HepG2 (cell line): ENCODE measurements around the gene GRM5. TPM values are rescaled to one million over a fixed set of nuclear protein-coding genes. Genes with fewer than 3 reads are reported as not detected.
A peak's percentile ranks its signal among the peaks of the same experiment; 100 is the strongest.

Source experiments
- ATAC-seq: fragments of 200-7000 bp; cut with Tn5 transposase; 3 replicates; pipeline ENCODE4 v1.9.1; 2020; ENCODE audit warnings: mild to moderate bottlenecking, moderate library complexity
- BruUV-seq: library from RNA; stranded (reverse); fragments of 400-500 nt; replicated peaks from 2 replicates; lab custom pipeline; 2021; lab: Mats Ljungman, UMichigan
- CTCF ChIA-PET: fragments of 300-600 bp; formaldehyde crosslinking; extraction: SDS; loops from one replicate; lab custom pipeline; 2021; ENCODE audit warnings: low total read pairs, inconsistent platforms, low intra/inter-chr PET ratio; lab: Yijun Ruan, JAX
- POLR2A ChIA-PET: fragments of 350-600 bp; sonication (Branson Sonifier 250); formaldehyde crosslinking; loops from one replicate; lab custom pipeline; 2020; ENCODE audit warnings: antibody characterized with exemption, inconsistent platforms; lab: Yijun Ruan, JAX
- DNase-seq: peaks from one replicate; pipeline ENCODE4 v3.0.0-alpha.2; 2015; ENCODE audit warnings: low spot score
- FAIRE-seq: peaks from 3 replicates; lab custom pipeline; 2011; peaks lifted over from hg19 to GRCh38; lab: Jason Lieb, UNC
- H2AFZ ChIP-seq: one replicate; pipeline ENCODE4 v1.6.1; 2011; ENCODE audit warnings: low read length, inconsistent platforms
- H3K27ac ChIP-seq: fragments of 300-600 bp; 3 replicates; pipeline ENCODE4 v1.8.0; 2011; ENCODE audit warnings: mixed run types, mild to moderate bottlenecking, mixed read lengths, low read length, inconsistent platforms; ENCODE audit not compliant: insufficient read depth; ENCODE audit errors: extremely low read length
- H3K27me3 ChIP-seq, 2 experiments: fragments of 200-600 bp in 1 of 2; 2 replicates in 1 of 2; 3 replicates in 1 of 2; pipeline versions ENCODE4 v1.6.0 to v1.8.0; 2011; ENCODE audit warnings: low read length in 2 of 2, mild to moderate bottlenecking in 2 of 2, moderate library complexity in 2 of 2, inconsistent platforms in 1 of 2; ENCODE audit not compliant: insufficient read depth in 2 of 2, control insufficient read depth in 1 of 2
- H3K36me3 ChIP-seq, 2 experiments: fragments of 200-600 bp in 1 of 2; replicated peaks in 1 of 2; 2 replicates in 1 of 2; 3 replicates in 1 of 2; pipeline versions ENCODE4 v1.5.1 to v1.8.0; 2011; ENCODE audit warnings: low read length in 2 of 2, inconsistent platforms in 1 of 2; ENCODE audit not compliant: insufficient read depth in 2 of 2, control insufficient read depth in 1 of 2
- H3K4me1 ChIP-seq: 2 replicates; pipeline ENCODE4 v1.5.1; 2012; ENCODE audit warnings: low read length, inconsistent platforms; ENCODE audit not compliant: insufficient read depth
- H3K4me2 ChIP-seq: 2 replicates; pipeline ENCODE4 v1.6.0; 2011; ENCODE audit warnings: low read depth, low read length, inconsistent platforms
- H3K4me3 ChIP-seq, 3 experiments: fragments of 200-600 bp in 1 of 3; sonication (generic), shearing (Covaris generic) in 1 of 3; replicated peaks in 1 of 3; 2 replicates each; pipeline ENCODE4 v1.5.1; 2011 to 2016; ENCODE audit warnings: low read length in 3 of 3, inconsistent platforms in 2 of 3, low read depth in 2 of 3, mild to moderate bottlenecking in 2 of 3, control low read depth in 1 of 3, mixed read lengths in 1 of 3; ENCODE audit not compliant: insufficient read depth in 1 of 3
- H3K79me2 ChIP-seq: one replicate; pipeline ENCODE4 v1.6.1; 2011; ENCODE audit warnings: low read length, inconsistent platforms; ENCODE audit not compliant: insufficient read depth
- H3K9ac ChIP-seq: 2 replicates; pipeline ENCODE4 v1.6.0; 2011; ENCODE audit warnings: mild to moderate bottlenecking, low read depth, low read length, inconsistent platforms; ENCODE audit not compliant: insufficient read depth
- H3K9me3 ChIP-seq: 2 replicates; pipeline ENCODE4 v1.5.1; 2012; ENCODE audit warnings: mild to moderate bottlenecking, low read length
- H4K20me1 ChIP-seq: 2 replicates; pipeline ENCODE4 v1.6.0; 2011; ENCODE audit warnings: inconsistent platforms, mild to moderate bottlenecking, low read length, moderate library complexity; ENCODE audit not compliant: insufficient read depth
- ATF7 ChIP-seq, 2 experiments: fragments of 450-650 bp in 1 of 2; sonication (generic) in 1 of 2; formaldehyde crosslinking in 1 of 2; IDR thresholded peaks; 2 replicates each; pipeline versions ENCODE4 v1.4.0 to v1.6.1; 2016 to 2020; ENCODE audit warnings: antibody characterized with exemption in 1 of 2, mild to moderate bottlenecking in 1 of 2, missing genetic modification reagents in 1 of 2
- CREB1 ChIP-seq, 2 experiments: fragments of 450-650 bp in 1 of 2; IDR thresholded peaks; 2 replicates each; pipeline ENCODE4 v1.6.1; 2016 to 2017; ENCODE audit warnings: control low read depth in 1 of 2, mild to moderate bottlenecking in 1 of 2, missing compliant biosample characterization in 1 of 2, missing genetic modification characterization in 1 of 2
- EZH2 ChIP-seq: conservative IDR thresholded peaks from 2 replicates; pipeline ENCODE4 v1.6.1; 2012; ENCODE audit warnings: mild to moderate bottlenecking, low read depth, low read length, moderate library complexity
- FOXA1 ChIP-seq, 2 experiments: fragments of 450-650 bp in 1 of 2; sonication (generic) in 1 of 2; formaldehyde crosslinking in 1 of 2; IDR thresholded peaks; 2 replicates each; pipeline versions ENCODE4 v1.4.0 to v1.6.1; 2016 to 2020; ENCODE audit warnings: missing genetic modification reagents in 1 of 2
- PHF20 ChIP-seq: sonication (generic); formaldehyde crosslinking; IDR thresholded peaks from 2 replicates; pipeline ENCODE4 v1.5.0; 2020; ENCODE audit warnings: mild to moderate bottlenecking, missing genetic modification reagents
- WGBS: methylation state at CpG from one replicate; pipeline ENCODE4 v1.1.6; 2017; ENCODE audit warnings: low lambda C conversion rate; 5-methylcytosine and 5-hydroxymethylcytosine counted together
- in situ Hi-C: cut with HindIII; loops from 2 replicates; pipeline ENCODE4 v1.10.0; 2017; ENCODE audit warnings: low pct_unique_long_range_greater_than_20kb; ENCODE audit not compliant: extremely low pct_ligation_motif_present
- intact Hi-C: fragments of 100-400 bp; cut with micrococcal nuclease; formaldehyde crosslinking; loops from one replicate; pipeline ENCODE4 v1.10.0; 2022; ENCODE audit not compliant: unreplicated experiment
- polyA plus RNA-seq, 8 experiments: library from polyadenylated mRNA; depleted of rRNA in 3 of 8; stranded (reverse) in 7 of 8; unstranded in 1 of 8; fragments of >200 nt; fragmentation: Illumina TruSeq in 4 of 8; extraction: Trizol in 4 of 8; gene quantifications; 2 replicates each; pipeline versions ENCODE4 v1.2.1 to v1.2.3, GENCODE V29; 2011 to 2016; ENCODE audit warnings: low read depth in 4 of 8, missing spikeins in 1 of 8, mixed read lengths in 1 of 8; ENCODE audit not compliant: insufficient read depth in 1 of 8
- total RNA-seq, 5 experiments: library from RNA; depleted of rRNA; stranded (reverse); fragments of >200 nt; fragmentation: Illumina TruSeq; extraction: Trizol; gene quantifications; 2 replicates each; pipeline ENCODE4 v1.2.3, GENCODE V29; 2016; ENCODE audit warnings: low read depth in 1 of 5
- TF ChIP-seq, protein P1 (sequence below): sonication (generic); formaldehyde crosslinking; IDR thresholded peaks from 2 replicates; pipeline ENCODE4 v1.4.0; 2020; ENCODE audit warnings: missing genetic modification reagents
- TF ChIP-seq, protein P2 (sequence below): IDR thresholded peaks from 2 replicates; pipeline ENCODE4 v1.6.1; 2016; ENCODE audit warnings: low read depth, missing genetic modification reagents, missing compliant biosample characterization
- TF ChIP-seq, protein P3 (sequence below): sonication (generic); formaldehyde crosslinking; IDR thresholded peaks from 2 replicates; pipeline ENCODE4 v1.8.0; 2022; ENCODE audit warnings: mild to moderate bottlenecking, missing genetic modification reagents, moderate library complexity

GRM5 gene
- total and polyA plus RNA-seq, 2 of the 13 experiments (the other 11 are each of a cell fraction or from before 2014, with no cell fraction given) = not detected

DNA sequence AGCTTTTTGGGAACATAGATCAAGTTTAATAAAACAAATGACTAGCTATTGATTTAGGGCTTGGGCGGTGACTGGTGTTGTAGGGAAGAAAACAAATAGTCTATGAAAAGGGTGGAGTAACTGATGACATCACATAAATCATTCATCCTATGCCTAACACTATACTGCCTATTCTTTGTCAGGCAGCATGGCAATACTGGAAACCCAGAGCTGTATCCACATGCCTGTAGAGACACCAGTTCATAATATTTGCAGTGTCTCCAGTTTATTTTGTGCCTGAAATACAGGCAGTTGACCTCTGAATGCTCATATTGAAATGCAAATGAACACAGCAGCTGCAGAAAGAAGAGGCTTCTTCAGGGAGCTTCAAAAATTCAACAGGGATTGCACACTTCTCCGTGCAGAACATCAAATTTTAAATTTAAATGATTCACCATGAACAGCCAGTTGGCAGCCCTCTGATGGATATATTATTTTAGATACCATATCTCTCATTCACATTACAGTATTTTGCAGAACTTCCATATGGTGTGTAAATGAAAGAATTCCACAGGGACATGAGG, 445.1 kb downstream of the GRM5 start:
- no peak for DNase-seq
- no peaks in the 10 kb centered on the region for H4K20me1 ChIP-seq
- no peaks in the 10 kb centered on the region for H3K79me2 ChIP-seq
- no peaks in the 10 kb centered on the region for H3K9me3 ChIP-seq
- no peak for FAIRE-seq
- no peak overlapping the region for H3K4me2 ChIP-seq
- TF ChIP-seq CREB1 (IDR thresholded peaks at IDR 0.05) (peak; percentile 50), CREB1 (CRISPR knock-in tag; IDR thresholded peaks at IDR 0.05) (no peak), ATF7 (IDR thresholded peaks at IDR 0.05) (peak; percentile 18; the same call in 1 of the 2 replicates), ATF7 (CRISPR knock-in tag; IDR thresholded peaks at IDR 0.05) (no peak)
- TF ChIP-seq, protein P1, sequence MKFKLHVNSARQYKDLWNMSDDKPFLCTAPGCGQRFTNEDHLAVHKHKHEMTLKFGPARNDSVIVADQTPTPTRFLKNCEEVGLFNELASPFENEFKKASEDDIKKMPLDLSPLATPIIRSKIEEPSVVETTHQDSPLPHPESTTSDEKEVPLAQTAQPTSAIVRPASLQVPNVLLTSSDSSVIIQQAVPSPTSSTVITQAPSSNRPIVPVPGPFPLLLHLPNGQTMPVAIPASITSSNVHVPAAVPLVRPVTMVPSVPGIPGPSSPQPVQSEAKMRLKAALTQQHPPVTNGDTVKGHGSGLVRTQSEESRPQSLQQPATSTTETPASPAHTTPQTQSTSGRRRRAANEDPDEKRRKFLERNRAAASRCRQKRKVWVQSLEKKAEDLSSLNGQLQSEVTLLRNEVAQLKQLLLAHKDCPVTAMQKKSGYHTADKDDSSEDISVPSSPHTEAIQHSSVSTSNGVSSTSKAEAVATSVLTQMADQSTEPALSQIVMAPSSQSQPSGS (CRISPR knock-in tag) = no peak
- 0% methylated on average over 2 of the region's 2 CpGs for WGBS
- no peak overlapping the region for H2AFZ ChIP-seq
- no peak overlapping the region for H3K27ac ChIP-seq
- no peaks in the 10 kb centered on the region for H3K4me1 ChIP-seq
- no peak for ATAC-seq
- POLR2A ChIA-PET = no interaction called here
- H3K36me3 ChIP-seq = no peaks in the 10 kb centered on the region
- intact Hi-C loops (no loop called here), in situ Hi-C loops (no loop called here)
- BruUV-seq = no TSS peak
- CTCF ChIA-PET = no interaction called here
- no peak overlapping the region for H3K9ac ChIP-seq
- H3K4me3 ChIP-seq = no peak overlapping the region
- no peaks in the 10 kb centered on the region; a peak in 1 of 5 replicates for H3K27me3 ChIP-seq

DNA sequence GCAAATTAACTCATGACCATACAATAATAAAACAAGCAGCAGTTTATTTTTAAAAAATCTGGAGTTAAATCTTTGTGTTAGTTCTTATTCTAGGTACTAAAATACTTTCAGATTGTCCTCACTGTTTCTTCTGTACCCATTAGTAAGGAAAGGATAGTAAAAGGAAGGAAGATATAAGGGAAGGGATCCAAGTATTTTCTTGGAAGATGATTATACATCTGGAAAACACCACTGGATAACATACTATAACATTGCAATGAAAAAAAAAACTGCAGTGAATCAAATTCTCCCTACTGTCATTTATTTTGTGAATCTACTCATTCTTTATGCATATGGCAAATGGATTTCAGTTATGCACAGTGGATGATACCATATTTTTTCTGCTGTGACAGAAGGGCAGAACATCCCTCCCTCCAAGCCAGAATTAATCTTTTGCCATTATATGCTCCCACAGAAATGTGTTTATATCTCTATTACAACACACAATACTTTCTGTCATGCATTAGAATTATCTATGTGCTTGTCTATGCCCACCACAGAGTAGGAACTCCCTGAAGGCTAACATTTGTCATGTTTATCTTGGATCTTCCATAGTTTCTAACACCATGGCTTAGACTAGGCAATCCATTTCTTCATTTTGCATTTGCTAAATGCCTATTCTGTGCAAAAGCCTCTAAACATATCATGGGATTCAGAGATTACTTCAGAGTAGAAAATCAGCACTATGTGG, 446.0 kb downstream of the GRM5 start:
- no TSS peak for BruUV-seq
- no peak for FAIRE-seq
- TF ChIP-seq EZH2 (no peak), PHF20 (no peak), FOXA1 (IDR thresholded peaks at IDR 0.05) (no peak), FOXA1 (CRISPR knock-in tag; IDR thresholded peaks at IDR 0.05) (no peak)
- TF ChIP-seq, protein P2, sequence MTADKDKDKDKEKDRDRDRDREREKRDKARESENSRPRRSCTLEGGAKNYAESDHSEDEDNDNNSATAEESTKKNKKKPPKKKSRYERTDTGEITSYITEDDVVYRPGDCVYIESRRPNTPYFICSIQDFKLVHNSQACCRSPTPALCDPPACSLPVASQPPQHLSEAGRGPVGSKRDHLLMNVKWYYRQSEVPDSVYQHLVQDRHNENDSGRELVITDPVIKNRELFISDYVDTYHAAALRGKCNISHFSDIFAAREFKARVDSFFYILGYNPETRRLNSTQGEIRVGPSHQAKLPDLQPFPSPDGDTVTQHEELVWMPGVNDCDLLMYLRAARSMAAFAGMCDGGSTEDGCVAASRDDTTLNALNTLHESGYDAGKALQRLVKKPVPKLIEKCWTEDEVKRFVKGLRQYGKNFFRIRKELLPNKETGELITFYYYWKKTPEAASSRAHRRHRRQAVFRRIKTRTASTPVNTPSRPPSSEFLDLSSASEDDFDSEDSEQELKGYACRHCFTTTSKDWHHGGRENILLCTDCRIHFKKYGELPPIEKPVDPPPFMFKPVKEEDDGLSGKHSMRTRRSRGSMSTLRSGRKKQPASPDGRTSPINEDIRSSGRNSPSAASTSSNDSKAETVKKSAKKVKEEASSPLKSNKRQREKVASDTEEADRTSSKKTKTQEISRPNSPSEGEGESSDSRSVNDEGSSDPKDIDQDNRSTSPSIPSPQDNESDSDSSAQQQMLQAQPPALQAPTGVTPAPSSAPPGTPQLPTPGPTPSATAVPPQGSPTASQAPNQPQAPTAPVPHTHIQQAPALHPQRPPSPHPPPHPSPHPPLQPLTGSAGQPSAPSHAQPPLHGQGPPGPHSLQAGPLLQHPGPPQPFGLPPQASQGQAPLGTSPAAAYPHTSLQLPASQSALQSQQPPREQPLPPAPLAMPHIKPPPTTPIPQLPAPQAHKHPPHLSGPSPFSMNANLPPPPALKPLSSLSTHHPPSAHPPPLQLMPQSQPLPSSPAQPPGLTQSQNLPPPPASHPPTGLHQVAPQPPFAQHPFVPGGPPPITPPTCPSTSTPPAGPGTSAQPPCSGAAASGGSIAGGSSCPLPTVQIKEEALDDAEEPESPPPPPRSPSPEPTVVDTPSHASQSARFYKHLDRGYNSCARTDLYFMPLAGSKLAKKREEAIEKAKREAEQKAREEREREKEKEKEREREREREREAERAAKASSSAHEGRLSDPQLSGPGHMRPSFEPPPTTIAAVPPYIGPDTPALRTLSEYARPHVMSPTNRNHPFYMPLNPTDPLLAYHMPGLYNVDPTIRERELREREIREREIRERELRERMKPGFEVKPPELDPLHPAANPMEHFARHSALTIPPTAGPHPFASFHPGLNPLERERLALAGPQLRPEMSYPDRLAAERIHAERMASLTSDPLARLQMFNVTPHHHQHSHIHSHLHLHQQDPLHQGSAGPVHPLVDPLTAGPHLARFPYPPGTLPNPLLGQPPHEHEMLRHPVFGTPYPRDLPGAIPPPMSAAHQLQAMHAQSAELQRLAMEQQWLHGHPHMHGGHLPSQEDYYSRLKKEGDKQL (CRISPR knock-in tag) = no peak
- TF ChIP-seq, protein P3, sequence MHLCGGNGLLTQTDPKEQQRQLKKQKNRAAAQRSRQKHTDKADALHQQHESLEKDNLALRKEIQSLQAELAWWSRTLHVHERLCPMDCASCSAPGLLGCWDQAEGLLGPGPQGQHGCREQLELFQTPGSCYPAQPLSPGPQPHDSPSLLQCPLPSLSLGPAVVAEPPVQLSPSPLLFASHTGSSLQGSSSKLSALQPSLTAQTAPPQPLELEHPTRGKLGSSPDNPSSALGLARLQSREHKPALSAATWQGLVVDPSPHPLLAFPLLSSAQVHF = no peak

More for the DNA sequence above, 446.0 kb downstream of the GRM5 start:
- H2AFZ ChIP-seq = no peak overlapping the region
- H3K4me2 ChIP-seq = no peak overlapping the region
- H3K9ac ChIP-seq = no peak overlapping the region
- ChIA-PET CTCF (no interaction called here), POLR2A (no interaction called here)
- ATAC-seq (no peak), DNase-seq (no peak)
- no peak overlapping the region for H3K27ac ChIP-seq
- H3K27me3 ChIP-seq = no peaks in the 10 kb centered on the region; a peak in 1 of 5 replicates
- H3K79me2 ChIP-seq = no peaks in the 10 kb centered on the region
- intact Hi-C loops (no loop called here), in situ Hi-C loops (no loop called here)
- H4K20me1 ChIP-seq = no peaks in the 10 kb centered on the region
- H3K4me3 ChIP-seq = no peak overlapping the region
- H3K36me3 ChIP-seq = no peaks in the 10 kb centered on the region
- H3K9me3 ChIP-seq = no peaks in the 10 kb centered on the region
- H3K4me1 ChIP-seq = no peaks in the 10 kb centered on the region
